Measurements from ENCODE around the gene FAM187B. TPM values are rescaled to one million over a fixed set of nuclear protein-coding genes. Genes with fewer than 3 reads are reported as not detected.

Gene FAM187B
- total RNA-seq, 2 donors from 2014 or later, result not detected

GRCh38 chr19:35267353-35267817, 38.8 kb upstream of the FAM187B start:
- H3K27ac Mint-ChIP-seq, result peak overlapping the region; percentile 89
- ATAC-seq, result peak; percentile 18

GRCh38 chr19:35266520-35267352, 38.2 kb upstream of the FAM187B start:
- Mint-ChIP-seq H3K27me3 (no peaks in the 10 kb centered on the region), H3K27ac (peak overlapping the region; percentile 90), H3K4me1 (peaks cover 16% of the 10 kb centered on the region), H3K4me3 (peak overlapping the region; percentile 94), H3K36me3 (ENCODE audit: low read depth) (no peaks in the 10 kb centered on the region)
- DNase-seq (peak in 1 of 3 donors; percentile 8), ATAC-seq (no peak)
- H3K9me3 ChIP-seq (ENCODE audit: control insufficient read depth, low read length, poor library complexity, severe bottlenecking), result no peaks in the 10 kb centered on the region

More at GRCh38 chr19:35267353-35267817, 38.8 kb upstream of the FAM187B start:
- Mint-ChIP-seq H3K27me3 (no peaks in the 10 kb centered on the region), H3K4me3 (peak overlapping the region; percentile 94), H3K36me3 (ENCODE audit: low read depth) (peaks cover 2% of the 10 kb centered on the region), H3K4me1 (peaks cover 22% of the 10 kb centered on the region)
- H3K9me3 ChIP-seq (ENCODE audit: control insufficient read depth, low read length, poor library complexity, severe bottlenecking), result no peaks in the 10 kb centered on the region
- DNase-seq, result peak; percentile 16 to 30 (median 27)

- Mint-ChIP-seq H3K36me3 (ENCODE audit: low read depth) (no peaks in the 10 kb centered on the region), H3K27ac (peak overlapping the region; percentile 90)
Observed at GRCh38 chr19:35265900-35266519, 37.5 kb upstream of the FAM187B start.

GRCh38 chr19:35265126-35265899, 36.8 kb upstream of the FAM187B start:
- DNase-seq, result peak in 1 of 3 donors; percentile 3
- H3K27ac Mint-ChIP-seq, result peak overlapping the region; percentile 90
- H3K4me1 Mint-ChIP-seq, result peaks cover 12% of the 10 kb centered on the region
- H3K9me3 ChIP-seq (ENCODE audit: control insufficient read depth, low read length, poor library complexity, severe bottlenecking), result no peaks in the 10 kb centered on the region
- H3K36me3 Mint-ChIP-seq (ENCODE audit: low read depth), result no peaks in the 10 kb centered on the region
- ATAC-seq, result no peak
- H3K4me3 Mint-ChIP-seq, result peak overlapping the region; percentile 74
- H3K27me3 Mint-ChIP-seq, result no peaks in the 10 kb centered on the region

More at GRCh38 chr19:35265900-35266519, 37.5 kb upstream of the FAM187B start:
- Mint-ChIP-seq H3K4me3 (peak overlapping the region; percentile 74), H3K4me1 (peaks cover 14% of the 10 kb centered on the region), H3K27me3 (no peaks in the 10 kb centered on the region)
- ATAC-seq (no peak), DNase-seq (peak in 1 of 3 donors; percentile 4)
- H3K9me3 ChIP-seq (ENCODE audit: control insufficient read depth, low read length, poor library complexity, severe bottlenecking), result no peaks in the 10 kb centered on the region

- H3K9me3 ChIP-seq (ENCODE audit: control insufficient read depth, low read length, poor library complexity, severe bottlenecking), result no peaks in the 10 kb centered on the region
- peaks cover 12% of the 10 kb centered on the region for H3K4me1 Mint-ChIP-seq
- ATAC-seq (no peak), DNase-seq (peak in 1 of 3 donors; percentile 1)
- no peak overlapping the region for H3K4me3 Mint-ChIP-seq
- peak overlapping the region; percentile 90 for H3K27ac Mint-ChIP-seq
- no peaks in the 10 kb centered on the region for H3K36me3 Mint-ChIP-seq (ENCODE audit: low read depth)
- no peaks in the 10 kb centered on the region for H3K27me3 Mint-ChIP-seq
Observed at GRCh38 chr19:35264268-35265125, 36.0 kb upstream of the FAM187B start.

- DNase-seq, result peak in 1 of 3 donors; percentile 1
- H3K27me3 Mint-ChIP-seq, result no peaks in the 10 kb centered on the region
- no peak overlapping the region for H3K4me3 Mint-ChIP-seq
- H3K36me3 Mint-ChIP-seq (ENCODE audit: low read depth), result no peaks in the 10 kb centered on the region
- peaks cover 15% of the 10 kb centered on the region for H3K4me1 Mint-ChIP-seq
- peak overlapping the region; percentile 72 for H3K27ac Mint-ChIP-seq
- no peaks in the 10 kb centered on the region for H3K9me3 ChIP-seq (ENCODE audit: control insufficient read depth, low read length, poor library complexity, severe bottlenecking)
- no peak for ATAC-seq
Observed at GRCh38 chr19:35262101-35262761, 33.7 kb upstream of the FAM187B start.

GRCh38 chr19:35261356-35262100, 33.0 kb upstream of the FAM187B start:
- Mint-ChIP-seq H3K4me3 (peak overlapping the region; percentile 15), H3K27me3 (no peaks in the 10 kb centered on the region), H3K36me3 (ENCODE audit: low read depth) (no peaks in the 10 kb centered on the region), H3K4me1 (peaks cover 20% of the 10 kb centered on the region), H3K27ac (no peak overlapping the region)
- DNase-seq (peak in 1 of 3 donors; percentile 3), ATAC-seq (no peak)
- no peaks in the 10 kb centered on the region for H3K9me3 ChIP-seq (ENCODE audit: control insufficient read depth, low read length, poor library complexity, severe bottlenecking)

- H3K36me3 Mint-ChIP-seq (ENCODE audit: low read depth), result no peaks in the 10 kb centered on the region
- DNase-seq, result peak in 1 of 3 donors; percentile 2
- no peaks in the 10 kb centered on the region for H3K27me3 Mint-ChIP-seq
- H3K27ac Mint-ChIP-seq, result no peak overlapping the region
- no peaks in the 10 kb centered on the region for H3K9me3 ChIP-seq (ENCODE audit: control insufficient read depth, low read length, poor library complexity, severe bottlenecking)
- peaks cover 18% of the 10 kb centered on the region for H3K4me1 Mint-ChIP-seq
- H3K4me3 Mint-ChIP-seq, result no peak overlapping the region
- ATAC-seq, result no peak
Observed at GRCh38 chr19:35260694-35261304, 32.3 kb upstream of the FAM187B start.

GRCh38 chr19:35257113-35257461, 28.5 kb upstream of the FAM187B start:
- no peaks in the 10 kb centered on the region for H3K9me3 ChIP-seq (ENCODE audit: control insufficient read depth, low read length, poor library complexity, severe bottlenecking)
- H3K4me3 Mint-ChIP-seq, result no peak overlapping the region
- peaks cover 24% of the 10 kb centered on the region for H3K4me1 Mint-ChIP-seq
- no peak for ATAC-seq
- H3K36me3 Mint-ChIP-seq (ENCODE audit: low read depth), result no peaks in the 10 kb centered on the region
- no peaks in the 10 kb centered on the region for H3K27me3 Mint-ChIP-seq
- H3K27ac Mint-ChIP-seq, result peak overlapping the region; percentile 53
- no peak for DNase-seq

- H3K9me3 ChIP-seq (ENCODE audit: control insufficient read depth, low read length, poor library complexity, severe bottlenecking), result no peaks in the 10 kb centered on the region
- peaks cover 25% of the 10 kb centered on the region for H3K4me1 Mint-ChIP-seq
- H3K4me3 Mint-ChIP-seq, result no peak overlapping the region
- peak overlapping the region; percentile 53 for H3K27ac Mint-ChIP-seq
- no peaks in the 10 kb centered on the region for H3K27me3 Mint-ChIP-seq
- no peak for DNase-seq
- ATAC-seq, result no peak
- H3K36me3 Mint-ChIP-seq (ENCODE audit: low read depth), result no peaks in the 10 kb centered on the region
Observed at GRCh38 chr19:35256566-35256965, 28.0 kb upstream of the FAM187B start.
